ENCODE data around the gene SERPINB1. TPM values are rescaled to one million over a fixed set of nuclear protein-coding genes. Genes with fewer than 3 reads are reported as not detected.

The SERPINB1 gene
- total and polyA plus RNA-seq, 10 of the 15 experiments (the other 5 are each of a cell fraction or from before 2014, with no cell fraction given): 0.45 to 2.4 (median 0.83) TPM

- no peak overlapping the region for H2AFZ ChIP-seq (ENCODE audit: control insufficient read depth, low read depth, low read length)
- H3K27me3 ChIP-seq (replicated peaks in 1 of 2; ENCODE audit: control insufficient read depth in 2 of 2, insufficient read depth in 2 of 2, low read length in 1 of 2): no peaks in the 10 kb centered on the region
- H4K20me1 ChIP-seq (ENCODE audit: control insufficient read depth, insufficient read depth): no peaks in the 10 kb centered on the region; the same call in 1 of the 2 replicates
- no peak overlapping the region for H3K27ac ChIP-seq (ENCODE audit: control insufficient read depth, insufficient read depth)
- no peaks in the 10 kb centered on the region for H3K9me3 ChIP-seq (replicated peaks; ENCODE audit: control insufficient read depth, insufficient read depth, low read length)
- no peaks in the 10 kb centered on the region for H3K4me1 ChIP-seq (ENCODE audit: control insufficient read depth, insufficient read depth, low read length)
- in situ Hi-C loops (cut with MboI): loop anchor here (5.0 kb wide), 1 partner anchor 147 kb away; no protein-coding TSS in a partner anchor
- H3K4me2 ChIP-seq (ENCODE audit: control insufficient read depth, insufficient read depth): no peak overlapping the region
- TF ChIP-seq, protein P1, sequence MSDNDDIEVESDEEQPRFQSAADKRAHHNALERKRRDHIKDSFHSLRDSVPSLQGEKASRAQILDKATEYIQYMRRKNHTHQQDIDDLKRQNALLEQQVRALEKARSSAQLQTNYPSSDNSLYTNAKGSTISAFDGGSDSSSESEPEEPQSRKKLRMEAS (IDR thresholded peaks at IDR 0.05; ENCODE audit: low read depth, low read length): no peak
- no peak for TF ChIP-seq PAX5 (IDR thresholded peaks at IDR 0.05; ENCODE audit: borderline replicate concordance, low read depth, low read length)
- TF ChIP-seq BCL11A (IDR thresholded peaks at IDR 0.05; ENCODE audit: low read depth, low read length): no peak
- TF ChIP-seq CBFB (IDR thresholded peaks at IDR 0.05; ENCODE audit: low read depth): no peak
- no peak for TF ChIP-seq NBN (IDR thresholded peaks at IDR 0.05)
- TF ChIP-seq MEF2A (IDR thresholded peaks at IDR 0.05; ENCODE audit: insufficient read depth, low read depth, low read length): no peak
- no peak for TF ChIP-seq JUND (IDR thresholded peaks at IDR 0.05; ENCODE audit: low read depth, low read length)
- TF ChIP-seq ATF3 (IDR thresholded peaks at IDR 0.05; ENCODE audit: borderline replicate concordance, extremely low read depth, low read depth, low read length): no peak
- no peak for TF ChIP-seq HCFC1 (IDR thresholded peaks at IDR 0.05; ENCODE audit: low read length)
- no peak for TF ChIP-seq YBX1 (IDR thresholded peaks at IDR 0.05)
- TF ChIP-seq PBX3 (IDR thresholded peaks at IDR 0.05; ENCODE audit: insufficient replicate concordance, low read depth, low read length): no peak
- TF ChIP-seq, protein P2, sequence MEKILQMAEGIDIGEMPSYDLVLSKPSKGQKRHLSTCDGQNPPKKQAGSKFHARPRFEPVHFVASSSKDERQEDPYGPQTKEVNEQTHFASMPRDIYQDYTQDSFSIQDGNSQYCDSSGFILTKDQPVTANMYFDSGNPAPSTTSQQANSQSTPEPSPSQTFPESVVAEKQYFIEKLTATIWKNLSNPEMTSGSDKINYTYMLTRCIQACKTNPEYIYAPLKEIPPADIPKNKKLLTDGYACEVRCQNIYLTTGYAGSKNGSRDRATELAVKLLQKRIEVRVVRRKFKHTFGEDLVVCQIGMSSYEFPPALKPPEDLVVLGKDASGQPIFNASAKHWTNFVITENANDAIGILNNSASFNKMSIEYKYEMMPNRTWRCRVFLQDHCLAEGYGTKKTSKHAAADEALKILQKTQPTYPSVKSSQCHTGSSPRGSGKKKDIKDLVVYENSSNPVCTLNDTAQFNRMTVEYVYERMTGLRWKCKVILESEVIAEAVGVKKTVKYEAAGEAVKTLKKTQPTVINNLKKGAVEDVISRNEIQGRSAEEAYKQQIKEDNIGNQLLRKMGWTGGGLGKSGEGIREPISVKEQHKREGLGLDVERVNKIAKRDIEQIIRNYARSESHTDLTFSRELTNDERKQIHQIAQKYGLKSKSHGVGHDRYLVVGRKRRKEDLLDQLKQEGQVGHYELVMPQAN (conservative IDR thresholded peaks at IDR 0.05): no peak
- no peak for TF ChIP-seq SIX5 (IDR thresholded peaks at IDR 0.05; ENCODE audit: low read depth, low read length, severe bottlenecking)
- TF ChIP-seq RAD21 (IDR thresholded peaks at IDR 0.05; ENCODE audit: insufficient read depth, low read depth, low read length): no peak
- no peak for TF ChIP-seq SIN3A (IDR thresholded peaks at IDR 0.05; ENCODE audit: low read depth, low read length)
- no peak for TF ChIP-seq RBBP5 (conservative IDR thresholded peaks at IDR 0.05)
- no peak for TF ChIP-seq CHD4 (IDR thresholded peaks at IDR 0.05)
- TF ChIP-seq IKZF2 (IDR thresholded peaks at IDR 0.05): no peak
- no peak for TF ChIP-seq BMI1 (IDR thresholded peaks at IDR 0.05; ENCODE audit: borderline replicate concordance)
- no peak for ATAC-seq
- DNase-seq (ENCODE audit: low read depth, low spot score): no peak
- no peak for FAIRE-seq
- WGBS (ENCODE audit: insufficient coverage, insufficient replicate concordance, low lambda C conversion rate, missing lambda C conversion rate): 94% methylated on average over 7 of the region's 7 CpGs
- no TSS peak for BruUV-seq (replicated peaks)
- H3K4me3 ChIP-seq: no peak overlapping the region
- no peak overlapping the region for H3K9ac ChIP-seq (ENCODE audit: control insufficient read depth, insufficient read depth, low read length)
- ChIA-PET RAD21 (ENCODE audit: unreplicated experiment) (no interaction called here), CTCF (interaction anchor here (1.5 to 1.9 kb wide), 2 partner anchors 12 to 15 kb away, joined by 6 to 8 read pairs; no protein-coding TSS in a partner anchor), SMC1A (ENCODE audit: uncharacterized antibody, unreplicated experiment) (interaction anchor here (1.4 kb wide), 1 partner anchor 16 kb away, joined by 4 read pairs; no protein-coding TSS in a partner anchor), POLR2A (no interaction called here)
- intact Hi-C loops (cut with micrococcal nuclease; ENCODE audit: unreplicated experiment): no loop called here
- H3K79me2 ChIP-seq (ENCODE audit: control insufficient read depth, insufficient read depth, low read length): no peaks in the 10 kb centered on the region; the same call in 1 of the 2 replicates
- H3K36me3 ChIP-seq (ENCODE audit: control insufficient read depth in 2 of 2, insufficient read depth in 2 of 2, low read length in 1 of 2): peaks cover 20 to 25% of the 10 kb centered on the region in 2 experiments
Measured at GRCh38 chr6:2784930-2785329, 56.7 kb downstream of the SERPINB1 start.
